GF-D8 (cell line): Measurements from ENCODE around the gene RNMT.
"Not testable (repeated sequence)": the region's sequence is repeated elsewhere in the genome, so short reads cannot be mapped to it uniquely, and the experiment has no call there.

Experiments
- DNase-seq: peaks from one replicate; lab custom pipeline; 2025; lab: John Stamatoyannopoulos, UW

RNMT gene

GRCh38 chr18:13735681-13736080 lies 9.2 kb downstream of the RNMT start:
- no peak for DNase-seq

- no peak for DNase-seq
Measured at GRCh38 chr18:13745696-13746095, 19.2 kb downstream of the RNMT start.

GRCh38 chr18:13746633-13747032 lies 20.2 kb downstream of the RNMT start:
- no peak for DNase-seq

GRCh38 chr18:13751599-13751998 lies 25.1 kb downstream of the RNMT start:
- not testable (repeated sequence) for DNase-seq

GRCh38 chr18:13756261-13756660 lies 29.8 kb downstream of the RNMT start:
- no peak for DNase-seq

GRCh38 chr18:13756671-13757070 lies 30.2 kb downstream of the RNMT start:
- DNase-seq, result no peak

- DNase-seq, result no peak
Measured at GRCh38 chr18:13758622-13759021, 32.1 kb downstream of the RNMT start.

GRCh38 chr18:13760047-13760446 lies 33.6 kb downstream of the RNMT start:
- DNase-seq, result no peak

GRCh38 chr18:13762690-13763439 lies 36.4 kb downstream of the RNMT start:
- no peak for DNase-seq

- no peak for DNase-seq
Measured at GRCh38 chr18:13775058-13775457, 48.6 kb downstream of the RNMT start.

- no peak for DNase-seq
Measured at GRCh38 chr18:13791181-13791580, 64.7 kb downstream of the RNMT start.

GRCh38 chr18:13793819-13794218 lies 67.3 kb downstream of the RNMT start:
- no peak for DNase-seq

- DNase-seq, result no peak
Measured at GRCh38 chr18:13796515-13796914, 70.0 kb downstream of the RNMT start.

- no peak for DNase-seq
Measured at GRCh38 chr18:13797157-13797611, 70.7 kb downstream of the RNMT start.

- no peak for DNase-seq
Measured at GRCh38 chr18:13799396-13799795, 72.9 kb downstream of the RNMT start.

GRCh38 chr18:13800505-13801259 lies 74.2 kb downstream of the RNMT start:
- no peak for DNase-seq

- no peak for DNase-seq
Measured at GRCh38 chr18:13801260-13801601, 74.8 kb downstream of the RNMT start.

GRCh38 chr18:13804305-13804704 lies 77.8 kb downstream of the RNMT start:
- DNase-seq, result no peak

GRCh38 chr18:13808294-13809042 lies 82.0 kb downstream of the RNMT start:
- DNase-seq, result no peak

- DNase-seq, result no peak
Measured at GRCh38 chr18:13809043-13809430, 82.6 kb downstream of the RNMT start.

GRCh38 chr18:13809531-13810255 lies 83.2 kb downstream of the RNMT start:
- DNase-seq, result no peak

- DNase-seq, result no peak
Measured at GRCh38 chr18:13810950-13811485, 84.5 kb downstream of the RNMT start.
